Hematopoietic multipotent progenitor cell treated with erythropoietin and hydrocortisone succinate and interleukin-3 and kit ligand, for 8 days (in vitro differentiated cells): ENCODE measurements around the gene THRSP.
"Not testable (repeated sequence)": the region's sequence is repeated elsewhere in the genome, so short reads cannot be mapped to it uniquely, and the experiment has no call there.

Experiments used
- DNase-seq: peaks from one replicate; pipeline ENCODE4 v3.0.0-alpha.2; 2015

The THRSP gene

GRCh38 chr11:78063440-78064181, at the start of gene THRSP:
THRSP (plus strand) TSS chr11:78063861; CDS start chr11:78063882, 21 bp downstream.
- no peak for DNase-seq

- DNase-seq: peak; percentile 55
Observed at GRCh38 chr11:78014937-78015520, 48.6 kb upstream of the THRSP start.

GRCh38 chr11:78015878-78016277, 47.8 kb upstream of the THRSP start:
- DNase-seq: no peak

- DNase-seq: no peak
Observed at GRCh38 chr11:78019808-78020207, 43.9 kb upstream of the THRSP start.

GRCh38 chr11:78020246-78020645, 43.4 kb upstream of the THRSP start:
- DNase-seq: no peak

GRCh38 chr11:78021611-78022010, 42.0 kb upstream of the THRSP start:
- DNase-seq: no peak

GRCh38 chr11:78022397-78023396, 41.0 kb upstream of the THRSP start, which contains the start of gene KCTD14:
KCTD14 (minus strand) TSS chr11:78023276; CDS start chr11:78023249, 27 bp downstream.
- no peak for DNase-seq

GRCh38 chr11:78023426-78023825, 40.2 kb upstream of the THRSP start:
- no peak for DNase-seq

- no peak for DNase-seq
Observed at GRCh38 chr11:78025378-78025777, 38.3 kb upstream of the THRSP start.

GRCh38 chr11:78027759-78028158, 35.9 kb upstream of the THRSP start:
- DNase-seq: no peak

GRCh38 chr11:78028423-78028822, 35.2 kb upstream of the THRSP start:
- DNase-seq: not testable (repeated sequence)

- peak; percentile 61 for DNase-seq
Observed at GRCh38 chr11:78030429-78031325, 33.0 kb upstream of the THRSP start.

GRCh38 chr11:78031629-78032028, 32.0 kb upstream of the THRSP start:
- DNase-seq: no peak

GRCh38 chr11:78032090-78032489, 31.6 kb upstream of the THRSP start:
- DNase-seq: no peak

- no peak for DNase-seq
Observed at GRCh38 chr11:78033040-78033439, 30.6 kb upstream of the THRSP start.

- no peak for DNase-seq
Observed at GRCh38 chr11:78034623-78035022, 29.0 kb upstream of the THRSP start.

GRCh38 chr11:78036313-78036712, 27.3 kb upstream of the THRSP start:
- DNase-seq: no peak

GRCh38 chr11:78037056-78037455, 26.6 kb upstream of the THRSP start:
- DNase-seq: no peak

GRCh38 chr11:78037825-78038620, 25.6 kb upstream of the THRSP start:
- no peak for DNase-seq

- no peak for DNase-seq
Observed at GRCh38 chr11:78038697-78039313, 24.9 kb upstream of the THRSP start.

GRCh38 chr11:78039391-78039918, 24.2 kb upstream of the THRSP start:
- DNase-seq: no peak
